HG02571 (cell line): ENCODE results near the gene NEK11.

Experiments
- ATAC-seq: cut with Tn5 transposase; IDR thresholded peaks from one replicate; pipeline ENCODE4 v1.9.1; 2021; ENCODE audit warnings: mild to moderate bottlenecking, moderate library complexity; ENCODE audit not compliant: unreplicated experiment

NEK11 gene, protein sequence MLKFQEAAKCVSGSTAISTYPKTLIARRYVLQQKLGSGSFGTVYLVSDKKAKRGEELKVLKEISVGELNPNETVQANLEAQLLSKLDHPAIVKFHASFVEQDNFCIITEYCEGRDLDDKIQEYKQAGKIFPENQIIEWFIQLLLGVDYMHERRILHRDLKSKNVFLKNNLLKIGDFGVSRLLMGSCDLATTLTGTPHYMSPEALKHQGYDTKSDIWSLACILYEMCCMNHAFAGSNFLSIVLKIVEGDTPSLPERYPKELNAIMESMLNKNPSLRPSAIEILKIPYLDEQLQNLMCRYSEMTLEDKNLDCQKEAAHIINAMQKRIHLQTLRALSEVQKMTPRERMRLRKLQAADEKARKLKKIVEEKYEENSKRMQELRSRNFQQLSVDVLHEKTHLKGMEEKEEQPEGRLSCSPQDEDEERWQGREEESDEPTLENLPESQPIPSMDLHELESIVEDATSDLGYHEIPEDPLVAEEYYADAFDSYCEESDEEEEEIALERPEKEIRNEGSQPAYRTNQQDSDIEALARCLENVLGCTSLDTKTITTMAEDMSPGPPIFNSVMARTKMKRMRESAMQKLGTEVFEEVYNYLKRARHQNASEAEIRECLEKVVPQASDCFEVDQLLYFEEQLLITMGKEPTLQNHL

DNA sequence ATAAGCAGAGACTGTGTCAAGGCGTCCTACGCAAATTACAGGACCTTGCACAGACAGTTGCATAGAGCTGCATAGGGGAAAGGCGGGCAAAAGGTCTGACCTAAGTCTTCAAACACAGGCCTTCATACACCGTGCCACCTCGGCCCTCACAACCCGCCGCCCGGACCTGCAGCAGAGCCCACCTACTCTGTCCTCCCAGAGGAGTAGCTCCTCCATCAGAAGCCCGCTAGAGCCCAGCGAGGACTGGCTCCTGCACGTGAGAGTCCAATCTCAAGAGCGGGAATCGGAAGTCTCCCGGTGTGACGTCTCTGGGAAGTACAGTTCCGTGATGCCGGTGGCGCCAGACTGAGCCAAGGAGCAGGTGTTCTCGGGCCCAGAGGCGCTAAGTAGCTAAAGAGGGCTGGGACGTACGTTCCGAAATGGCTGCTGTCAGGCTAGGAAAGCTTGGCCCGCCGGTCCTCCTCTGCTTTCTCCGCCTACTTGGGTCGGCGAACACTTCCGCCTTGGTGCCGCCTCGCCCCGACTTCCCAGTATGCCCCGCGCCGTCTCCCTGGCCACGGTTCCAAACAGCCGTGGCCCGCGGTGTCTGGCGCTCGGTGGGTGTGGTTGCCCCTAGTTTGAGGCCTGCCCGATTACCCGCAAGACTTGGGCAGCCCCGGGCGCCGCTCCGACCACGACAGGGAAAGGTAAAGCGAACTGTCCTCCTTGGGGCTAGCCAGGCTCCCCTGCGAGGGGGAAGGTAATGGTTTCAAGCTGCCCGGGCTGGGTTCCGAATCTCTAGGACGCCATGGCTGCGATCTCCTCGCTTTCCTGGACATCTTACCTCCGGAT lies at the start of gene NEK11, which contains the start of gene ASTE1:
Gene NEK11 (plus strand): TSS at position 557 of the 831 bp plus-strand sequence. CDS start 2,832 bp downstream, outside the sequence.
Gene ASTE1 (minus strand): TSS at position 505 of the 831 bp plus-strand sequence. CDS start 1,519 bp downstream, outside the sequence.
- ATAC-seq, result peak; percentile 99

DNA sequence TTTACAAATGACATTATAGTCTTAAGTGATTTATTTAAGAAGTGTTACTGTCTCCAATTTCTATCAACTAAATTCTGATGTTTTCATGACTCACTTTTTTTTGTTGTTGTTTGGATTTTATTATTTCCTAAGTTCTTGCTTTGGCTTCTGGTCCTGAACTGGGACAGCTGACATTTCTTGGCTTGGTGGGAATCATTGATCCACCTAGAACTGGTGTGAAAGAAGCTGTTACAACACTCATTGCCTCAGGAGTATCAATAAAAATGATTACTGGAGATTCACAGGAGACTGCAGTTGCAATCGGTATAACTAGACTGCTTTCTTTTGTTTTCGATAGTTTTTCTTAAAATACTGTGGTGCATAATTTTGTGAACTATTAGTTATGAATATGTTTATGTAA lies 47.6 kb upstream of the NEK11 start:
- ATAC-seq, result no peak

DNA sequence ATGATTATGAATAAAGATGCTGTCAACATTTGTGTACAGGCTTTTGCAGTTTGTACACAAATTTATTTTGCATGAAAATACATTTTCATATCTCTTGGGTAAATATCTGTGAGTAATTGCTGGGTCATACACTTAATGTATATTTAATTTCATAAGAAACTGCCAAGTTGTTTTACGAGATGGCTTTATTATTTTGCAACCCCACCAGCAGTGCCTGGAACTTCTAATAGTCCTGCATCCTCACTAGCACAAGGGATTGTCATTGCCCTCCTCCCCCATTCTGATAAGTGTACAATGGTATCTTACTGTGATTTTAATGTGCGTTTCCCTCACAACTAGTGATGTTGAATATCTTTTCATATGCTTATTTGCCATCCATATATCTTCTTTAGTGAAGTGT lies 45.2 kb upstream of the NEK11 start:
- ATAC-seq, result no peak

DNA sequence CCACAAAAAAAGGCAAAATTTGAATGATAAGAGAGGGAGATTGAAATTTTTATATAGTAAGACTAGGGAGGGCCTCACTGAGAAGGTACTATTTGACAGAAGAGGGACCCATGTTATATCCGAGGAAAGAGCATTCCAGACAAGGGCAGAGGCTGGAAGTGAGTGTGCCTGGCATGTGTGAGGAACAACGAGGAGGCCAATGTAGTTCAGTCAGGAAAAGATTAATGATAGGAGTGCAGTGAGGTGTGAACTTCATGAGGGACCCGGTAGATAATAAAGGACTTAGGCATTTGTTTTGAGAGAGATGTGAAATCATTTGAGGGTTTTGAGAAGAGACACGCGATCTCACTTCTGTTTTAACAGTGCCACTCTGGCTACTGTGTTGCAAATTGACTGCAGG lies 36.4 kb upstream of the NEK11 start:
- no peak for ATAC-seq

DNA sequence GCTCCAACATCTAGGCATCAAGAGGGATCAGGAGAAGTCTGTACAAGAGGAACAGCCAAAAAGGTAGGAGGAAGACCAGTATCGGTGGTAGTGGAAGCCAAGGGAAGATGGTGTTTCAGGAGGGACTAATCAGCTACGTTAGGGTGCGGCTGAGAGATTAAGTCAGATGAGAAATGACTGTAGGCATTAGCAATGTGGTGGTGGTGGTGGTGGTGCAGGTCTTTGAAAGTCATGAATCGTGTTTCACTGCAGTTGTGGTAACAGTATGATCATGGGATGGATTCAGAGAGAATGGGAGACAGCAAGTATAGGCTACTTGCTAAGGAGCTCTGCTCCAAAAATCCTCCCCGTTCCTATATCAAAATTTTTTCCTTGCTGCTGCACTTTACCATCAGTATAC lies 35.6 kb upstream of the NEK11 start:
- no peak for ATAC-seq

DNA sequence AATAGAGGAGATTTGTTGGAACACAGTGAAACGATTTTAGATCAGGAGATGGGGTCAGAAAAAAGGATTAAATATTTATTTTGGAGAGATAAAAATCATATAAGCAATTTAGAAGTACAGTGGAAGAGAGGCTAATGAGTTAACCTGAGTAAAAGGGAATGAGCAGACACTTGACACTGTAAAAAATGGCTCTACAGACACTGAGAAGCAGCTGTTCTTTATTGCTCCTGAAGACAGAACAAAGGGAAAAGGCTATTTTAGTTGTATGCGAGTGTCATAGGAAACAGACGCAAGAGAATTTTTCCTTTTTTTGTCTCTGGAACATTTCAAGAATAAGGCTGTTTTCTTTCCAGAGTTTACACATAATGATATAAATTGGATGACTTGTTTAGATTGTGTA lies 34.3 kb upstream of the NEK11 start:
- ATAC-seq, result no peak

DNA sequence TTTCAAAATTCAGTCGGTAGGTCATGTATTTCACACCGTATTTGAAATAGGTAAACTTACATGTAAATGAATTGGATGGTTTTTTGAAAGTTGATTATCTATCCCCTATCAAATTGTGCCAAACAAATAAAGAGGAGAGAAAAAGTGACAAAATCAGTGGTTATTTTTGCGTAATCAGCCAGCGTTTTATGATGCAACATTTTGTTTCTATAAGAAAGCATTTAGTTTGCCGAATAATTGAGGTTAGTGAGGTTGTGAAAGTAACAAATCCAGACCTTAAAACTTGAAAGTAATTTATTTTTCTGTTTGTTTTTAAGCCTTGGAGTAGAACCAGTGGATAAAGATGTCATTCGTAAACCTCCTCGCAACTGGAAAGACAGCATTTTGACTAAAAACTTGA lies 29.4 kb upstream of the NEK11 start:
- ATAC-seq, result no peak

DNA sequence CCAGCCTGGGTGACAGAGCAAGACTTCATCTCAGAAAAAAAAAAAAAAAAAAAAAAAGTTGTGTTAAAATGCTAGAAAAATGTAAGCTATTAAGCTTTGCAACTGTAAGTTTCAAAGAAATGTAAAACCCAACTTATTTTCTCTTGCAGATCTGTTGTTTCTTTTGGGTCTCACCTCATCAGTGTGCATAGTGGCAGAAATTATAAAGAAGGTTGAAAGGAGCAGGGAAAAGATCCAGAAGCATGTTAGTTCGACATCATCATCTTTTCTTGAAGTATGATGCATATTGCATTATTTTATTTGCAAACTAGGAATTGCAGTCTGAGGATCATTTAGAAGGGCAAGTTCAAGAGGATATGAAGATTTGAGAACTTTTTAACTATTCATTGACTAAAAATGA lies 25.6 kb upstream of the NEK11 start:
- no peak for ATAC-seq

DNA sequence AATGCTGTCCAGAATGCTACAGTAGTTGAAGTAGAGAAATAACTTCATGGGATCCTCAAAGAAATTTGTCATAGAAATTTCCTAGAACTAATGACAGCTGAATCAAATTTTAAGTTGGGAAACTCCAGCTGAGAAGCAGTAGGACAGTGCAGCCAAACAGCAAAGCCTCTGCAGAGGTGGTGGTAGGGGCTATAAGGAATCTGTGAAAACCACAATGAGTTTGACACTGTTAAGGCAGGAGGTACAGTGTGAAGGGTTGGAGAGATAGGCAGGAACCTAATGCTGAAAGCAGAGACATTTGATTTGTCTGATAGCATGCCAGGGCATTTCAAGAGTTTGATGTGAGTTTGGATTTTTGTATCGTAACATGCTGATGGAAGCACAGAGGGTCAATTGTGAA lies 22.1 kb upstream of the NEK11 start:
- no peak for ATAC-seq

DNA sequence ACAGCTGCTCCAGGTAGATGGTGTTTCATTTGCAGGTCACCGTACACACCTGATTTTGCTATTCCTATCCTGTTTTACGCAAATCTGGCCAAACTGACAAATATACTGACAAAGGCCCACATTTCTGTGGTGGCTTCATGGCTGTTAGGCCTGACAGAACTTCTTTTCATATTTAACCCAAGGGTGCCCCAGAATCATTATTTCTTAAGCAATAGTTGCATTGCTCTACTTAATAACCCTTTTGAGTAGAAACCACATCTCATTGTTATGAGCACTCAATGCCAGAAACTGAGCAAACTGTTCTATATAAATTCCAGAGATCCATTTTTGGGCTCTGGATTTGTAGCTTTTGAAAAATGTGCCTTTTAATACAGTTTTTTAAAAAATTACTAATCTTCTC lies 19.4 kb upstream of the NEK11 start:
- no peak for ATAC-seq

DNA sequence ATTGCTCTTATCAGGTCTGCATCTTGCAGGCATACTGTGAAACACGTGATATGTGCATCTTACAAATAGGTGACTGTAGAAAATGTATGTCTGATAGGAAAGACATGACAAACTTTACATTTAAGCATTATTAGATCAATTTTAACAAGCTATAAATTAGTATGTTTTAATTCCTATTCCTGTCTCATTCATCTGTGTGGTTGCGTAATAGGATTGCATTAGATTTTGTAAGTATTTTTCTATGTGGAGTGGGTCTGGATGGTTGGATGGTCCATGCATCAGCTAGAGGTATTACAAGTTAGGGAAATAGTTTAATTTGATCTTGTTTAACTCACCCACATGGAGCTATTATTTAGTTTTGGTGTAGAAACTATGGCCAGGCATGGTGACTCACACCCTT lies 18.9 kb upstream of the NEK11 start:
- no peak for ATAC-seq

DNA sequence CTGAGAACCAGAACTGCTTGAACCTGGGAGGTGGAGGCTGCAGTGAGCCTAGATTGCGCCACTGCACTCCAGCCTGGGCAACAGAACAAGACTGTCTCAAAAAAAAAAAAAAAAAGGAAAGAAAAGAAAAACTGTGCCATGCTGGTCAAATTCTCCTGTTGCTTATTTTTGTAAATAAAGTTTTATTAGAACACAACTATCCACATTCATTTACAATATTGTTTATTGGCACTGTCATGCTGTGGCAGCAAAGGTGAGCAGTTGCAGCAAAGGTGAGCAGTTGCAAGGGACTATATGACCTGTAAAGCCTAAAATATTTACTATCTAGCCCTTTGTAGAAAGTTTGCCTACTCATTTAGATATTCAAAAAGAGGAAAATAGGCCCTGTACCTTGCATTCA lies 18.4 kb upstream of the NEK11 start:
- no peak for ATAC-seq

DNA sequence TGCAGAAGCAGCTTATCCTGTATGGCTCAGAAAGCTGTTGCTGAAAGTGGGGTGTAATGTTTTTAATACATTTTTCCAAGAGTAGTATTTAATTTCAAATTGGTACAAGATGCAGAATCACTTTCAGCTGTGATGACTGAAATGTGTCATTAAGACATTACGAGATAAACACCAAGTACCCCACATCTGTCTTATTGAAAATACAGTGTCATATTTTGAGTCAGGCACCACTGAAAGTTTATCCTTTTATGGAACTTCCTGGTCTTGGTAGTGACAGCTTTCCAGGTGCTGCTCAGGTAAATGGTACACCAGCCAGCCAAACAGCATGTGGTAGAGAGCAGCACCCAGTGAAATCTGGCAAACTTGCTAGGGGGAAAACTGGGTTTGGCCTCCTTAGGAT lies 17.0 kb upstream of the NEK11 start:
- ATAC-seq, result no peak

DNA sequence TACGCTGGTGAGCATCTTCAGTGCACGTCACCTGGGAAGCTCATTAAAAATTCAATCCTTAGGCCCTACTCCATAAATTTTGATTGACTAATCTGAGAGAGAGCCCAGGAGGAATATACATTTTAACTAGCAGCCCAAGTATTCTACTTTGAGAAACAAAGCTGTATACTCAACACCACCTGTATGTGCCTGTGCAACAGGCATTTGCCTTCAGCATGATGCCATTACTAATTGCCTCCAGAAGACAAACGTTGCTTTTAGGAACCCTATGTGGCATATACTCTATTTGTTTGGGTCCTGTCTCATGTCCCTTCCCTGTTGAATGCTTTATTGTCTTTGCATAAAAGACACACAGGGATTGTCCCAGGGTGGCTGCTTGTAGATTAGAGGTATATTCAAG lies 7.7 kb upstream of the NEK11 start:
- ATAC-seq, result no peak

DNA sequence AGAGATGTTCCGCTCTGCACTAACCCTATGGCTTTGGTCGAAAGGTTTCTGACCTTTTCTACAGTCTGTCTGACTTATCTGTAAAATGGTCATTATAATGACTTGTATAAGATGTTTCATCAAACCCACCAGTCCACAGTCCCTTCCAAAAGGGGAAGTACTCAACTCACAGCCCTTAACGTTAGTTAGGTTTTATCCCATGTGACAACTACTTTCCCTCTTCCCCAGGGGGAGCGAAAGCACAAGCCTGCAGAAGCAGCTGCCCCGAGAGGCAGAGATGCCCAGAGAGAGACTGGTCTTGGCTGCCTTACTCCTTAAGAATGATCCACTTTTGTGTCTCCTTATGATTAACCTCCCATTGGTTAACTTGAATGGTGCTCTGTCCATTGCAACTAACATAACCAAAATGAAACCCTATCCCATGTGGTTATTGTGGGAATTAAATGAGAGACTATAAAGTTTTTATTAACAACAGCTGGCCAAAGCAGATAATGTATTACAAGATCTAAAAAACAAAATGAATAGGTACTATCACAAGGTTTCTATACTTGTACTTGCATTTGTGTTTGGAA lies 6.5 kb upstream of the NEK11 start:
- ATAC-seq, result no peak

DNA sequence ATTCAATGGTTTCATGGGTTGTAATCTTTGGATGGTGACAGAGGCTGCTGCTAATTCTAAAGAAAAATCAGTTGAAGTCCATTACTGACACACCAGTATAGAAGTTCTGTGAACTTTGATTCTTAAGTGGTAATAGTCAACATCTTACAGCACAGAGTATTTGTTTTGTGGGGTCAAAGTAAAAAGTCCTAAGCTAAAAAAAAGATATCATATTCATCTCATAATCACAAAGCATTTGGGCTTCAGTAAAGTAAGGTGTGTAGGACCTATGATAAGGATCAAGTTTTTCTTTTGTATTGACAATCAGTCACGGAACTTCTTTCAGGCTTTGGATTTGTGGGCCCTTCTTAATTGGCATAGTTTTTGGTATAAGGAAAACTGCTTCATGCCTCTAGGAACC lies 1.1 kb upstream of the NEK11 start:
- no peak for ATAC-seq

DNA sequence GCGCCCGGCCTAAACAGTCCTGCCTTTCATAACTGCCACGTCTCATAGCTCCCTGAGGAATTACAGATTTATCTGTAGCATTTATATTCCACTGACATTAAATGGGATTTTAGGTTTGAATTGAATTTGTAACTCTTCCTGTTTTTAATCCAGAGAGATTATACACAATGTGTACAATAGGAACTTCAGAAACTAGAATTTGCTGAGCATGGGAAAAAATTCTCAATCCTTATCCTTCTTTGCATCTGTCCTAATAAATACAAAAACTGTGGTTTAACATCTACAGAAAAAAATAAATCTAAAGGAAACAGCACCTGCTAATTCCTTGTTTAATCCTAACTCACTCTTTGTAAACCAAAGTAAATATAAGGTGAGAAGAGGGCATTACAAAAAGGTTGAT lies 2.2 kb downstream of the NEK11 start:
- no peak for ATAC-seq

DNA sequence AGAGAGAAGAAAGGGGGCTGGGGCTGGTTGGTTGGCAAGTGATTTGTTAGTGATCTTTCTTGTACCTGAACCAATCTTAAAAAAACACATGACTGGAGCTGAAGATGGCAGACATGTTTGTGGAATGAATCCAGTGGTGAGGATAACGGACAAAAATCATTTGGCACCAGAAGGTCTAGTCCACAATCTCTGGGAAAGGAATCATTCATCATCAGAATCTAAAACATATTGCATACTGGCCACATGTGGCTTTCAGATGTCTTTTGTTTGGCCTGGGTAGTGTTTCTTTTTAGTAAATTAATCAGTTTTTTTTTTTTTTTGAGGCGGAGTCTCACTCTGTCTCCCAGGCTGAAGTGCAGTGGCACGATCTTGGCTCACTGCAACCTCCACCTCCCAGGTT lies 5.0 kb downstream of the NEK11 start:
- no peak for ATAC-seq

DNA sequence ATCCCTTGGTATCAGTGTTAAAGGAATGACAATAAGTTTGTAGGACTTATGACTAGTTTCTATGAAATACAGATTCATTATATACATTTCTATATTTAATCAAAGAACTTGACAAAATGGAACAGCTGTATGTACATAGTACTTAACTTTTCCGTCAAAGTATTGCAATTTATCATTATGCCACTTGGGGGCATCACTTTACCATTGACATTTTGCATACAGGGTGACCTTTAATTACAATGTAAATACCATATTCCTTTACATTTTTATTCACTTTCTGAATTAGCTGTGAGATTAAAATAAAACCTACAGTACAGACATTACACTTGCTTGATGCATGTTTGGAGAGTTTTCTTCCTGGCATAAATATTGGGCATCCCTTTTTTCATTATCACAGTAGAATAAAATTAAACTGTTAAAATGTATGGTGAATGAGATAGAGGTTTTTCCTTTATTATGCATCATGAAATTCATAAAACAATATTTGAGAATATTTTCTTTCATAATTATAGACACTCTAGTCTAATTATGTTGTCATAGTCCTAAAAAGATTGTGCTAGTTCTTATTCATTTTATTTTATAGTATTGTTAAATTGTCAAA lies 6.9 kb downstream of the NEK11 start:
- ATAC-seq, result no peak

DNA sequence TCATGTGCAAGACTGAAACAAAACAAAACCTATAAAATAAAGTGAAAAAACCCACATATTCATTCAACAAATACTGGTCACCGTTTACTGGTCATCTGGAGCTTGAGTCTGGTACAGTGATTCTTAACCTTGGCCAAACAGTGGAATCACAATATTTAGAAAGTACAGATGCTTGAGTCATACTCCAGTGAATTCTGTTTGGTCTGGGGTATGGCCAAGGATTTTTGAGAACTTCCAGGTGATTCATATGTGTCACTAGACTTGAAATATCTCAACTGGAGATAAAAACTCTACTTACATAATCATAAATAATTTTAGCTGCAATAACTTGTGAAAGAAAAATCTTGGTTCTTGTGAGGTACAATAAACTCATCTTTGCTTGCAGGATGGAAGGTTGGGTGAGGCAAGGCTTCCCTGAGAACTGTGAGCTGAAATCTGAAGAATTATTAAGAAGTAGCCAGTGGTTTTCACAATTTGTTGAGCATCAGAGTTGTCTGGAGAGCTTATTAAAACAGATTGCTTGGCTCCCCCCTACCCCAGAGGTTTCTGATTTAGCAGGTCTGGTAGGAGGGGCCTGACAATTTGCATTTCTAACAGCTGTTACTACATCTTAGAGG lies 9.6 kb downstream of the NEK11 start:
- ATAC-seq, result no peak
